Glutamatergic neuron (in vitro differentiated cells): Measurements from ENCODE around the gene GRK4. TPM values are rescaled to one million over a fixed set of nuclear protein-coding genes. Genes with fewer than 3 reads are reported as not detected.

Experiments used
- DNase-seq: peaks from one replicate; pipeline ENCODE4 v3.0.0; 2022
- H3K27ac Mint-ChIP-seq: one replicate; pipeline ENCODE4 v1.8.0; 2020; ENCODE audit warnings: mild to moderate bottlenecking, mixed read lengths, inconsistent platforms; ENCODE audit not compliant: unreplicated experiment
- H3K27me3 Mint-ChIP-seq: one replicate; pipeline ENCODE4 v1.8.0; 2020; ENCODE audit warnings: mild to moderate bottlenecking, moderate library complexity, mixed read lengths, inconsistent platforms; ENCODE audit not compliant: unreplicated experiment
- H3K36me3 Mint-ChIP-seq: one replicate; pipeline ENCODE4 v1.8.0; 2020; ENCODE audit warnings: mild to moderate bottlenecking, mixed read lengths, inconsistent platforms; ENCODE audit not compliant: unreplicated experiment
- H3K4me1 Mint-ChIP-seq: one replicate; pipeline ENCODE4 v1.8.0; 2020; ENCODE audit warnings: mild to moderate bottlenecking, low read depth, mixed read lengths, inconsistent platforms; ENCODE audit not compliant: unreplicated experiment
- H3K4me3 Mint-ChIP-seq: one replicate; pipeline ENCODE4 v1.8.0; 2020; ENCODE audit warnings: mild to moderate bottlenecking, mixed read lengths, inconsistent platforms; ENCODE audit not compliant: unreplicated experiment
- H3K9me3 Mint-ChIP-seq: one replicate; pipeline ENCODE4 v1.8.0; 2020; ENCODE audit warnings: mild to moderate bottlenecking, moderate library complexity, mixed read lengths, inconsistent platforms; ENCODE audit not compliant: unreplicated experiment
- total RNA-seq: library from RNA; stranded (reverse); fragmentation: NEBNext Ultra II Directional; extraction: Animal tissue kit (Norgen Biotek cat#: 25700); gene quantifications from one replicate; pipeline ENCODE4 v1.2.1, GENCODE V29; 2021; ENCODE audit not compliant: unreplicated experiment
- TF ChIP-seq, protein P1 (sequence below): fragments of 200-600 bp; sonication (generic); IDR thresholded peaks from one replicate; pipeline ENCODE4 v1.5.0; 2021; ENCODE audit not compliant: partially characterized antibody, unreplicated experiment

The GRK4 gene
- total RNA-seq, 1 donor from 2014 or later, result 34.5 TPM

- Mint-ChIP-seq H3K27ac (peak overlapping the region; percentile 96), H3K4me3 (peak overlapping the region; percentile 91), H3K36me3 (no peaks in the 10 kb centered on the region), H3K4me1 (peaks cover 12% of the 10 kb centered on the region), H3K27me3 (peaks cover 7% of the 10 kb centered on the region), H3K9me3 (peaks cover 7% of the 10 kb centered on the region)
- TF ChIP-seq, protein P1, sequence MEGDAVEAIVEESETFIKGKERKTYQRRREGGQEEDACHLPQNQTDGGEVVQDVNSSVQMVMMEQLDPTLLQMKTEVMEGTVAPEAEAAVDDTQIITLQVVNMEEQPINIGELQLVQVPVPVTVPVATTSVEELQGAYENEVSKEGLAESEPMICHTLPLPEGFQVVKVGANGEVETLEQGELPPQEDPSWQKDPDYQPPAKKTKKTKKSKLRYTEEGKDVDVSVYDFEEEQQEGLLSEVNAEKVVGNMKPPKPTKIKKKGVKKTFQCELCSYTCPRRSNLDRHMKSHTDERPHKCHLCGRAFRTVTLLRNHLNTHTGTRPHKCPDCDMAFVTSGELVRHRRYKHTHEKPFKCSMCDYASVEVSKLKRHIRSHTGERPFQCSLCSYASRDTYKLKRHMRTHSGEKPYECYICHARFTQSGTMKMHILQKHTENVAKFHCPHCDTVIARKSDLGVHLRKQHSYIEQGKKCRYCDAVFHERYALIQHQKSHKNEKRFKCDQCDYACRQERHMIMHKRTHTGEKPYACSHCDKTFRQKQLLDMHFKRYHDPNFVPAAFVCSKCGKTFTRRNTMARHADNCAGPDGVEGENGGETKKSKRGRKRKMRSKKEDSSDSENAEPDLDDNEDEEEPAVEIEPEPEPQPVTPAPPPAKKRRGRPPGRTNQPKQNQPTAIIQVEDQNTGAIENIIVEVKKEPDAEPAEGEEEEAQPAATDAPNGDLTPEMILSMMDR, result no peak
- no peak for DNase-seq
These were observed 112.2 kb downstream of the GRK4 start for GRCh38 chr4:3075652-3075981.

- Mint-ChIP-seq H3K36me3 (no peaks in the 10 kb centered on the region), H3K4me1 (peaks cover 12% of the 10 kb centered on the region), H3K9me3 (peaks cover 5% of the 10 kb centered on the region), H3K4me3 (no peak overlapping the region), H3K27me3 (peaks cover 3% of the 10 kb centered on the region), H3K27ac (peak overlapping the region; percentile 48)
- DNase-seq, result no peak
- TF ChIP-seq, protein P1, result no peak
These were observed 114.4 kb downstream of the GRK4 start for GRCh38 chr4:3077796-3078195.

DNA sequence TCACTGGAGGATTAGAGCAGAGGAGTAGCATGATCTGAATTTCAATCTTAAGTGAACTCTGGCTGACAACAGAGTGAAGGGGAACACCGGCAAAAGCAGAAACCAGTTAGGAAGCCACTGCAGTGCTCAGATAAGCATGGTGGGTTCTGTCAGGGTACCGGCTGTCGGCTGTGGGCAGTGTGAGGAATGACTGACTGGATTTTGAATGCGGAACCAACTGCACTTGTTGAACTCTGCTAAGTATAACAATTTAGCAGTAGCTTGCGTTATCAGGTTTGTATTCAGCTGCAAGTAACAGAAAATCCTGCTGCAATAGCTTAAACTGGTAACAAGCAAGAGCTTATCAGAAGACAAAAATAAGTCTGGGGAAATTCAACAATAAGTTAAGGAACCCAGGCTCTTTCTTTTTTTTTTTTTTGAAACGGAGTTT is 116.3 kb downstream of the GRK4 start:
- Mint-ChIP-seq H3K9me3 (peaks cover 5% of the 10 kb centered on the region), H3K27me3 (peaks cover 6% of the 10 kb centered on the region), H3K4me3 (no peak overlapping the region), H3K36me3 (no peaks in the 10 kb centered on the region), H3K4me1 (peaks cover 14% of the 10 kb centered on the region), H3K27ac (no peak overlapping the region)
- DNase-seq, result no peak
- TF ChIP-seq, protein P1, result no peak

DNA sequence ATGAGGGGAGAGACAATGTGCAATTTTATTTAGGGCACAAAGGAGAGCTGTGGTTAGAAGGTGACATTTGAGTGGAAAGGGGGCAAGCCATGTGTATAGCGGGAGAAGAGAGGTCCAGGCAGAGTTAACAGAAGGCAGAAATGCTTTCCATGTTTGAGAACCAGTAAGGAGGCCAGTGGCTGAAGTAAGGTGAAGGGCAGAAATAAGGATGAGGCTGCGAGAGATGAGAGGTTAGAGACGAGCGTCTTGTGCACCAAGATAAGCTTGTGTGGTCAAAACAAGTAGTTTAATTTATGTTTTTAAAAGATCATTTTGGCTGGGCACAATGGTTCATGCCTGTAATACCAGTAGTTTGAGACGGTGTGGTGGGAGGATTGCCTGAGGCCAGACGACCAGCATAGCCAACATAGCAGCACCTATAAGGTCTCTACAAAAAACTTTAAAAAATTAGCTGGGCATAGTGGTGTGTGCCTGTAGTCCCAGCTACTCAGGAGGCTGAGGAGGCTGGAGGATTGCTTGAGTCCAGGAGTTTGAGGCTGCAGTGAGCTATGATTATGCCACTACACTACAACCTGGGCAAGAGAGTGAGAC is 119.6 kb downstream of the GRK4 start:
- Mint-ChIP-seq H3K36me3 (no peaks in the 10 kb centered on the region), H3K4me3 (no peak overlapping the region)

GRCh38 chr4:3083732-3084131 is 120.4 kb downstream of the GRK4 start:
- H3K4me1 Mint-ChIP-seq, result peaks cover 2% of the 10 kb centered on the region
- DNase-seq, result no peak
- no peaks in the 10 kb centered on the region for H3K9me3 Mint-ChIP-seq
- TF ChIP-seq, protein P1, result no peak
- H3K36me3 Mint-ChIP-seq, result no peaks in the 10 kb centered on the region
- H3K27me3 Mint-ChIP-seq, result peaks cover 3% of the 10 kb centered on the region
- no peak overlapping the region for H3K4me3 Mint-ChIP-seq
- no peak overlapping the region for H3K27ac Mint-ChIP-seq

More for the DNA sequence above, 119.6 kb downstream of the GRK4 start:
- TF ChIP-seq, protein P1, result no peak
- peaks cover 4% of the 10 kb centered on the region for H3K4me1 Mint-ChIP-seq
- DNase-seq, result no peak
- peaks cover 3% of the 10 kb centered on the region for H3K27me3 Mint-ChIP-seq
- no peaks in the 10 kb centered on the region for H3K9me3 Mint-ChIP-seq
- H3K27ac Mint-ChIP-seq, result no peak overlapping the region
